A673 (cell line): Measurements from ENCODE around the gene CCDC106. TPM values are rescaled to one million over a fixed set of nuclear protein-coding genes. Genes with fewer than 3 reads are reported as not detected.

Experiments
- BruUV-seq: library from RNA; stranded (reverse); fragments of 400-500 nt; replicated peaks from 2 replicates; lab custom pipeline; 2021; lab: Mats Ljungman, UMichigan
- CTCF ChIA-PET: fragments of 300-600 bp; sonication (Branson Sonifier 250); formaldehyde crosslinking; loops from one replicate; lab custom pipeline; 2022; ENCODE audit warnings: antibody characterized with exemption; lab: Charles Lee
- POLR2A ChIA-PET: fragments of 300-600 bp; sonication (Branson Sonifier 250); formaldehyde crosslinking; loops from one replicate; lab custom pipeline; 2022; ENCODE audit warnings: antibody characterized with exemption; ENCODE audit not compliant: low non-redundant PET; lab: Charles Lee
- DNase-seq: peaks from one replicate; pipeline ENCODE4 v3.0.0-alpha.2; 2015; ENCODE audit warnings: low spot score
- H3K27ac ChIP-seq: fragments of 200-600 bp; sonication (generic); 2 replicates; pipeline ENCODE4 v1.5.1; 2016; ENCODE audit warnings: mixed run types, low read depth, mild to moderate bottlenecking, mixed read lengths, antibody characterized with exemption, low read length; ENCODE audit not compliant: poor library complexity, severe bottlenecking
- H3K27me3 ChIP-seq: fragments of 200-600 bp; sonication (generic); replicated peaks from 2 replicates; pipeline ENCODE4 v1.6.1; 2017; ENCODE audit warnings: mixed run types, low read depth, mild to moderate bottlenecking, mixed read lengths, antibody characterized with exemption, low read length; ENCODE audit not compliant: insufficient read depth, poor library complexity
- H3K36me3 ChIP-seq: fragments of 200-600 bp; sonication (generic); 2 replicates; pipeline ENCODE4 v1.6.1; 2016; ENCODE audit warnings: mixed run types, mild to moderate bottlenecking, mixed read lengths, antibody characterized with exemption, low read length; ENCODE audit not compliant: insufficient read depth, poor library complexity, severe bottlenecking
- H3K4me1 ChIP-seq: fragments of 200-600 bp; sonication (generic); 2 replicates; pipeline ENCODE4 v1.6.1; 2017; ENCODE audit warnings: mixed run types, mild to moderate bottlenecking, mixed read lengths, antibody characterized with exemption, low read length; ENCODE audit not compliant: insufficient read depth, poor library complexity, severe bottlenecking
- H3K4me3 ChIP-seq: fragments of 200-600 bp; sonication (generic); 2 replicates; pipeline ENCODE4 v1.5.1; 2016; ENCODE audit warnings: low read depth, mixed run types, mild to moderate bottlenecking, mixed read lengths, low read length; ENCODE audit not compliant: poor library complexity, severe bottlenecking
- H3K9me3 ChIP-seq: fragments of 200-600 bp; sonication (generic); 2 replicates; pipeline ENCODE4 v1.6.1; 2016; ENCODE audit warnings: mixed run types, low read depth, mild to moderate bottlenecking, mixed read lengths, antibody characterized with exemption, low read length; ENCODE audit not compliant: poor library complexity, severe bottlenecking
- CTCF ChIP-seq: fragments of 300-800, 200-600 bp; sonication (generic); conservative IDR thresholded peaks from 2 replicates; pipeline ENCODE4 v1.5.1; 2017; ENCODE audit warnings: low read depth, mild to moderate bottlenecking, antibody characterized with exemption, low read length, moderate library complexity, mixed read lengths
- EZH2 ChIP-seq: fragments of 200-600 bp; sonication (generic); IDR thresholded peaks from 2 replicates; pipeline ENCODE4 v1.6.1; 2017; ENCODE audit warnings: borderline replicate concordance, low read depth, mild to moderate bottlenecking, mixed read lengths, antibody characterized with exemption, low read length; ENCODE audit not compliant: poor library complexity, severe bottlenecking
- intact Hi-C: fragments of 100-400 bp; cut with micrococcal nuclease; formaldehyde crosslinking; loops from one replicate; pipeline ENCODE4 v1.10.0; 2022; ENCODE audit not compliant: unreplicated experiment
- total RNA-seq: library from RNA; stranded (reverse); gene quantifications from 2 replicates; pipeline ENCODE4 v1.2.3, GENCODE V29; 2021

CCDC106 gene
- total RNA-seq, 1 experiment from 2014 or later, result 41.5 TPM

- CTCF ChIA-PET, result no interaction called here
- BruUV-seq, result TSS peak; percentile 46
These were observed 28.4 kb downstream of the CCDC106 start for GRCh38 chr19:55676383-55676782.

DNA sequence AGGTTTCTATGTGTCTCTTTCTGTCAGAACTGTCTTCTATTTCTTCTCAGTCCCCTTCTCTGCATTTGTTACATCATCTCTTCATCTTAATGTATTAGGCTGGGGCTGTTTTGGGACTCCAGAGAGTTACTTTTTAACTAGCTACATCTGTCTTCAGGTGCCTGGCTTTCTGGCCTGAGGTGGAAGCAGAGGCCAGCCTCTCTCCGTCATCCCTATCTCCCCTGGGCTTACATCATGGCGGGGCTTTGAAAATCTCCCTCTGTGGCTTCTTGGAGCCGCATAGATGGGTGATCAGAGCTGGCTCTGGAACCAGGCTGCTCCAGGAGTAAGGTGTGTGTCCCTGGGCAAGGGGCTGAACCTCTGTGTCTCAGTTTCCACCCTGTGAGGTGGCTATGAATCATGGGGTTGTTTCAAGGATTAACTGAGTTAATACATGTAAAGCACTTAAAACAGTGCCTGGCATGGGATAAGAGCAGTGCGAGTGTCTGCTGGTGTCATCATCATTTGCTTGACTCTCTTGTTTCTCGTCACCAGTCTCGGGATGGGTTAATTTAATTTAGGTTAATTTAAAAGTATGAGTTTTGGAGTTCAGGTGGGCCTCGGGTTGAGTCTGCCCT, 29.0 kb downstream of the CCDC106 start:
- no peak overlapping the region for H3K27ac ChIP-seq
- ChIA-PET POLR2A (no interaction called here), CTCF (no interaction called here)
- peaks cover 32% of the 10 kb centered on the region for H3K4me1 ChIP-seq
- no peak for DNase-seq
- H3K4me3 ChIP-seq, result peak overlapping the region; percentile 94
- BruUV-seq, result no TSS peak
- H3K9me3 ChIP-seq, result no peaks in the 10 kb centered on the region
- intact Hi-C loops, result loop anchor here (10.0 kb wide), 1 partner anchor 638 kb away; the partner anchor contains the start of gene ZSCAN5A
- no peaks in the 10 kb centered on the region for H3K27me3 ChIP-seq
- TF ChIP-seq EZH2 (no peak), CTCF (no peak)
- peaks cover 42% of the 10 kb centered on the region for H3K36me3 ChIP-seq

More at GRCh38 chr19:55676383-55676782, 28.4 kb downstream of the CCDC106 start:
- Histone ChIP-seq H3K27ac (peak overlapping the region; percentile 92), H3K36me3 (peaks cover 40% of the 10 kb centered on the region), H3K9me3 (no peaks in the 10 kb centered on the region), H3K4me1 (peaks cover 38% of the 10 kb centered on the region), H3K27me3 (no peaks in the 10 kb centered on the region), H3K4me3 (peak overlapping the region; percentile 94)
- intact Hi-C loops, result loop anchor here (10.0 kb wide), 1 partner anchor 638 kb away; the partner anchor contains the start of gene ZSCAN5A
- POLR2A ChIA-PET, result no interaction called here
- DNase-seq, result no peak
- TF ChIP-seq EZH2, result no peak
- no peak for TF ChIP-seq CTCF

DNA sequence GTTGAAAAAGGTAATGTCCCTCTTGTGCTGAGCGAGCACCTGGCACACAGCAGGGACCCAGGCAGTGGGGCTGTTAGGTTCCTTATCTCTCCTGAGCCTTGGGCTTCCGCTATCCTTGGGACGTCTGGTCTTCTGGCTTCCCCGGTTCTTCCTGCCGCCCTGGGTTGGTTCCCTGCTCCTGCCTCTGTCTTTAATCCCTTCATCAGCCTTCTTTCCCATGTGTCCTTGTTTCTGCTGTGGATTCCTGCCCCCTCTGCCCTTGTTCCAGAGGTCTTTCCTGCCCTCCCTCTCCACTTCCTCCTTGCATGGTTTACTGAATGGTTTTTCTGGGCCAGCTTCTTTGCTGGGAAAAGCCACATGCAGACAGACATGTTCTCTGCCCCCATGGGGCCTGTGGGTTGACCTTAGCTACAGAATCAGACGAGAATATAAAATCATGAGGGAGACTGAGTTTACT, 29.6 kb downstream of the CCDC106 start:
- no TSS peak for BruUV-seq
- DNase-seq, result no peak
- Histone ChIP-seq H3K27ac (no peak overlapping the region), H3K27me3 (no peaks in the 10 kb centered on the region), H3K4me3 (no peak overlapping the region), H3K36me3 (peaks cover 42% of the 10 kb centered on the region), H3K4me1 (peaks cover 26% of the 10 kb centered on the region), H3K9me3 (no peaks in the 10 kb centered on the region)
- ChIA-PET POLR2A (no interaction called here), CTCF (no interaction called here)
- intact Hi-C loops, result loop anchor here (10.0 kb wide), 1 partner anchor 637 kb away; the partner anchor contains the start of gene ZSCAN5A
- TF ChIP-seq CTCF (no peak), EZH2 (no peak)
